RWPE2 (cell line): ENCODE results near the gene TLL2.

Experiments
- ATAC-seq: fragments of 200-7000 bp; cut with Tn5 transposase; 3 replicates; pipeline ENCODE4 v1.9.1; 2021; ENCODE audit warnings: low read depth
- DNase-seq: peaks from one replicate; pipeline ENCODE4 v3.0.0-alpha.2; 2020; ENCODE audit warnings: low spot score
- H3K27ac ChIP-seq: fragments of 450-650 bp; 2 replicates; pipeline ENCODE4 v1.5.1; 2017; ENCODE audit warnings: mild to moderate bottlenecking; ENCODE audit not compliant: poor library complexity, severe bottlenecking
- H3K27me3 ChIP-seq: fragments of 250-450 bp; sonication (Bioruptor Pico); 2 replicates; pipeline ENCODE4 v1.5.1; 2021; ENCODE audit warnings: mild to moderate bottlenecking, moderate library complexity; ENCODE audit not compliant: insufficient read depth, poor library complexity, severe bottlenecking
- H3K36me3 ChIP-seq: fragments of 250-450 bp; sonication (Bioruptor Pico); 2 replicates; pipeline ENCODE4 v1.5.1; 2020; ENCODE audit warnings: low read depth, mild to moderate bottlenecking, moderate library complexity
- H3K4me1 ChIP-seq: fragments of 250-450 bp; sonication (Bioruptor Pico); 2 replicates; pipeline ENCODE4 v1.5.1; 2021; ENCODE audit warnings: mild to moderate bottlenecking, moderate library complexity; ENCODE audit not compliant: insufficient read depth, poor library complexity, severe bottlenecking
- H3K4me3 ChIP-seq: fragments of 250-450 bp; sonication (Bioruptor Pico); 2 replicates; pipeline ENCODE4 v1.5.1; 2021; ENCODE audit warnings: mild to moderate bottlenecking, moderate library complexity; ENCODE audit not compliant: severe bottlenecking
- H3K9me3 ChIP-seq: fragments of 250-450 bp; sonication (Bioruptor Pico); 2 replicates; pipeline ENCODE4 v1.5.1; 2021; ENCODE audit warnings: mild to moderate bottlenecking, moderate library complexity; ENCODE audit not compliant: severe bottlenecking
- TF ChIP-seq, protein P1 (sequence below): fragments of 450-650 bp; IDR thresholded peaks from one replicate; pipeline ENCODE4 v1.5.1; 2017; ENCODE audit warnings: mild to moderate bottlenecking, moderate library complexity; ENCODE audit not compliant: poor library complexity, severe bottlenecking

Gene TLL2

DNA sequence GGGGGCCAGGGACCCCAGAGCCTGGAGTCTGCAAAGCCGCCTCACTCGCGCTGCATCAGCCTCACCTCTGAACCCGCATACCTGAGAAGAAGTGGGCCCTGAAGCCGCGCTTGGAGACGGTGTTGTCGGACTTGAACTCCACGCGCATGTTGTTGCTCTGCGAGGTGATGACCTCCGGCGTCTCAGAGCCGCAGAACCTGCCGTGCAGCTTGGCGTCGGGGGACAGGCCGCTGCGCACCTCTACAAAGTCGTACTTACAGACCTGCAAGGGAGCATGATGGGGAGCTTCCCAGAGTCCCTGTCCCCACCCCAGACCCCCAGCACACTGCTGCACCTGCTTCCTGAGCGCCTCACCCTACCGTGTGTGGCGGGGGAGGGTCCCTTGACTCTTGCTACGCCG lies 129.2 kb downstream of the TLL2 start:
- Histone ChIP-seq H3K36me3 (no peaks in the 10 kb centered on the region), H3K9me3 (no peaks in the 10 kb centered on the region), H3K4me1 (no peaks in the 10 kb centered on the region), H3K27me3 (peaks cover 4% of the 10 kb centered on the region), H3K27ac (no peak overlapping the region), H3K4me3 (no peak overlapping the region)
- DNase-seq: no peak
- ATAC-seq: no peak
- TF ChIP-seq, protein P1, sequence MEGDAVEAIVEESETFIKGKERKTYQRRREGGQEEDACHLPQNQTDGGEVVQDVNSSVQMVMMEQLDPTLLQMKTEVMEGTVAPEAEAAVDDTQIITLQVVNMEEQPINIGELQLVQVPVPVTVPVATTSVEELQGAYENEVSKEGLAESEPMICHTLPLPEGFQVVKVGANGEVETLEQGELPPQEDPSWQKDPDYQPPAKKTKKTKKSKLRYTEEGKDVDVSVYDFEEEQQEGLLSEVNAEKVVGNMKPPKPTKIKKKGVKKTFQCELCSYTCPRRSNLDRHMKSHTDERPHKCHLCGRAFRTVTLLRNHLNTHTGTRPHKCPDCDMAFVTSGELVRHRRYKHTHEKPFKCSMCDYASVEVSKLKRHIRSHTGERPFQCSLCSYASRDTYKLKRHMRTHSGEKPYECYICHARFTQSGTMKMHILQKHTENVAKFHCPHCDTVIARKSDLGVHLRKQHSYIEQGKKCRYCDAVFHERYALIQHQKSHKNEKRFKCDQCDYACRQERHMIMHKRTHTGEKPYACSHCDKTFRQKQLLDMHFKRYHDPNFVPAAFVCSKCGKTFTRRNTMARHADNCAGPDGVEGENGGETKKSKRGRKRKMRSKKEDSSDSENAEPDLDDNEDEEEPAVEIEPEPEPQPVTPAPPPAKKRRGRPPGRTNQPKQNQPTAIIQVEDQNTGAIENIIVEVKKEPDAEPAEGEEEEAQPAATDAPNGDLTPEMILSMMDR: no peak

DNA sequence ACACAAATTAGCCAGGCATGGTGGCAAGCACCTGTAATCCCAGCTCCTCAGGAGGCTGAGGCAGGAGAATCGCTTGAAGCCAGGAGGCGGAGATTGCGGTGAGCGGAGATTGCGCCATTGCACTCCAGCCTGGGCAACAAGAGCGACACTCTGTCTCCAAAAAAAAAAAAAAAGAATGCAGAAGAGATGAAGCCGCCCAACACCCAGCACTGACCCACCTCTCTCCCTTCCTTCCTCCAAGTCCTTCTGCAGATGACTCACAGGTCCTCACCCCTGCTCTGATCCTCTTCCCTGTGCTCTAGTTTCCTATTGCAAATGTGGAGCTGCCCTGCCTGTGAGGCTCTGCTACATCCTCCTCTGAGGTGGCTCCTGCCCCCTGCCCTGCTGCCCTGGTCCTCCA lies 132.9 kb downstream of the TLL2 start:
- no peaks in the 10 kb centered on the region for H3K4me1 ChIP-seq
- 0 out of 3 replicates have a peak, but pooled peaks have one; percentile 19 for ATAC-seq
- no peaks in the 10 kb centered on the region for H3K27me3 ChIP-seq
- no peak overlapping the region for H3K4me3 ChIP-seq
- TF ChIP-seq, protein P1: no peak
- no peak overlapping the region for H3K27ac ChIP-seq
- no peaks in the 10 kb centered on the region for H3K36me3 ChIP-seq
- H3K9me3 ChIP-seq: no peaks in the 10 kb centered on the region
- no peak for DNase-seq

DNA sequence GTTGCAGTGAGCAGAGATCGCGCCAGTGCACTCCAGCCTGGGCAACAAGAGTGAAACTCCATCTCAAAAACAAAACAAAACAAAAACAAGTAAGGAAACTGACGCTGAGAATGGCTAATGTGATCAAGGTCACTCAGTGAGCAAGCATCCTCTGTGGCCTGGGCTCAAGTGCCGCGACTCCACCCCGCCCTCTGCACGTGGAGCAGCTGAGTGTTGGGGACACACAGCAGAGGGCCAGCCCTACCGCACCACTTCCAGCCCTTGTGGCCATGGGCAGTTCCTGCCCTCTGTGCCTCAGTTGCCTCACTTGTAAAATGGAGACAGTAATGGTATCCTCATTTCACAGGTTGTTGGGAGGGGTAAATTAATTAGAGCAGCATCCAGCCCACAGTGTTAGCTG lies 134.0 kb downstream of the TLL2 start:
- Histone ChIP-seq H3K27me3 (no peaks in the 10 kb centered on the region), H3K9me3 (no peaks in the 10 kb centered on the region), H3K27ac (no peak overlapping the region), H3K36me3 (no peaks in the 10 kb centered on the region), H3K4me1 (no peaks in the 10 kb centered on the region), H3K4me3 (no peak overlapping the region)
- DNase-seq (no peak), ATAC-seq (no peak)
- TF ChIP-seq, protein P1: no peak

DNA sequence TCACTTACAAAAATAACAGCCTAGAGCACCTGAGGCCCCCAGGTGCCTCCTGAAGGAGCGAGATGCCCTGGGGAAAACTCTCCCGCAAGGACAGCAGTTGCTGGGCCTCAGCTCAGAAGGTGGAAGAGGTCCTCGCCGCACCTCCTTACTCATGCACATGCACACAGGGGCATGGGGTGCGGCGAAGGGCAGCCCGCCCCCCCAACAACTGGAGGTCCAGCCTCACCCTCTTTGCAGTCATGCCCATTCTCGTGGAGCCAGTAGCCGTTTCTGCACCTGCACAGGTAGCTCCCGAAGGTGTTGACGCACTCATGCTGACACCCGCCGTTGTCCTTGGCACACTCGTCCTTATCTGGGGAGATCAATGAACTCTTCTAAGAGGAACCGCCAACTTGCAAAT lies 135.0 kb downstream of the TLL2 start:
- Histone ChIP-seq H3K4me1 (no peaks in the 10 kb centered on the region), H3K27ac (no peak overlapping the region), H3K4me3 (no peak overlapping the region), H3K36me3 (no peaks in the 10 kb centered on the region), H3K9me3 (no peaks in the 10 kb centered on the region), H3K27me3 (no peaks in the 10 kb centered on the region)
- DNase-seq (no peak), ATAC-seq (no peak)
- TF ChIP-seq, protein P1: no peak

DNA sequence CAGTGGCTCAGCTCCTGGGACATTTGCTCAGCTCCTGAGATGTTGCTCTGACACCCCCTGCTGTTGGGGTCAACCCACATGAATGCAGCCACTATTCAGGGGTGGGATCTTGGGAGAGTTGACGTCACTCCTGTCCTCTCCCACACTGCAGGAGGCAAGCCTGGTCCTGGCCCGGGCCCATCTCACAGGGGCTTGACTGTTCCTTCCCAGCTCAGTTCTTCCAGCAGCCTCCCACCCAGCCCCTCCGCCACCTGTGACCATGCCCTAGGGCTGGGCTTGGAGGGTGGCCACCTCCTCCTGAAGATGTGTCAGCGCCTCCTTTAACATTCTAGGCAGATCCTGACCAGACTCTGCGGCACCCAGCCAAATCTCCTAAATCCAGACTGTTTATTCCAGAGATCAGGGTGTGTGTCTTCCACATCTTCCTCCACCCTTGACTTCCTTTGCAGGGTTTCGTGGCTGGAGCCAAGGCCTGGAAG lies 135.9 kb downstream of the TLL2 start:
- ATAC-seq (no peak), DNase-seq (no peak)
- H3K4me1 ChIP-seq: no peaks in the 10 kb centered on the region
- no peaks in the 10 kb centered on the region for H3K27me3 ChIP-seq
- no peak overlapping the region for H3K4me3 ChIP-seq
- H3K9me3 ChIP-seq: no peaks in the 10 kb centered on the region
- H3K36me3 ChIP-seq: no peaks in the 10 kb centered on the region
- TF ChIP-seq, protein P1: no peak
- no peak overlapping the region for H3K27ac ChIP-seq
